K562 (cell line): ENCODE measurements around the gene TMEM53. TPM values are rescaled to one million over a fixed set of nuclear protein-coding genes. Genes with fewer than 3 reads are reported as not detected.
"Not testable (repeated sequence)": the region's sequence is repeated elsewhere in the genome, so short reads cannot be mapped to it uniquely, and the experiment has no call there.

ENCODE experiments used
- ATAC-seq: fragments of 200-7000 bp; cut with Tn5 transposase; 3 replicates; pipeline ENCODE4 v1.9.1; 2020; ENCODE audit warnings: moderate library complexity
- BruUV-seq: library from RNA; stranded (reverse); fragments of 400-500 nt; replicated peaks from 2 replicates; lab custom pipeline; 2021; lab: Mats Ljungman, UMichigan
- CTCF ChIA-PET: fragments of 300-600 bp; formaldehyde crosslinking; extraction: SDS; loops from one replicate; lab custom pipeline; 2021; ENCODE audit warnings: low intra/inter-chr PET ratio; lab: Yijun Ruan, JAX
- POLR2A ChIA-PET: fragments of 300-600, 350-650 bp; sonication (Branson Sonifier 250); formaldehyde crosslinking; extraction: SDS; loops from one replicate; lab custom pipeline; 2021; ENCODE audit warnings: antibody characterized with exemption, inconsistent platforms; lab: Yijun Ruan, JAX
- DNase-seq, 4 experiments: peaks; one replicate each; pipeline versions ENCODE4 v3.0.0 to v3.0.0-alpha.2; 2011 to 2018; ENCODE audit warnings: low spot score in 3 of 4, mixed read lengths in 3 of 4; ENCODE audit errors: extremely low read depth in 1 of 4
- FAIRE-seq: peaks from 2 replicates; lab custom pipeline; 2011; peaks lifted over from hg19 to GRCh38; lab: Jason Lieb, UNC
- H2AFZ ChIP-seq: 2 replicates; pipeline ENCODE4 v1.6.0; 2011; ENCODE audit warnings: low read depth, low read length, control low read depth, inconsistent platforms
- H3K27ac ChIP-seq: fragments of 200-600 bp; 3 replicates; pipeline ENCODE4 v1.8.0; 2011; ENCODE audit warnings: low read depth, mild to moderate bottlenecking, control low read depth, inconsistent platforms, low read length, moderate library complexity, mixed read lengths; ENCODE audit errors: extremely low read depth
- H3K27me3 ChIP-seq, 2 experiments: fragments of 300-600 bp in 1 of 2; 2 replicates in 1 of 2; 3 replicates in 1 of 2; pipeline versions ENCODE4 v1.6.0 to v1.8.0; 2011; ENCODE audit warnings: inconsistent platforms in 2 of 2, low read length in 2 of 2, mild to moderate bottlenecking in 1 of 2, mixed read lengths in 1 of 2, moderate library complexity in 1 of 2; ENCODE audit not compliant: control insufficient read depth in 2 of 2, insufficient read depth in 2 of 2
- H3K36me3 ChIP-seq: fragments of 300-600 bp; 3 replicates; pipeline ENCODE4 v1.8.0; 2011; ENCODE audit warnings: mild to moderate bottlenecking, low read length, inconsistent platforms; ENCODE audit not compliant: control insufficient read depth, insufficient read depth
- H3K4me1 ChIP-seq, 2 experiments: fragments of 200-600 bp in 1 of 2; replicated peaks in 1 of 2; 2 replicates in 1 of 2; 3 replicates in 1 of 2; pipeline versions ENCODE4 v1.5.1 to v1.8.0; 2011; ENCODE audit warnings: inconsistent platforms in 2 of 2, low read length in 2 of 2, mild to moderate bottlenecking in 1 of 2, mixed read lengths in 1 of 2, moderate library complexity in 1 of 2; ENCODE audit not compliant: control insufficient read depth in 2 of 2, insufficient read depth in 2 of 2
- H3K4me2 ChIP-seq: 2 replicates; pipeline ENCODE4 v1.6.1; 2011; ENCODE audit warnings: low read length, control low read depth, inconsistent platforms, mixed read lengths; ENCODE audit not compliant: insufficient read depth
- H3K4me3 ChIP-seq: fragments of 200-600 bp; sonication (generic), shearing (Covaris generic); 2 replicates; pipeline ENCODE4 v1.5.1; 2016; ENCODE audit warnings: control low read depth, inconsistent platforms
- H3K79me2 ChIP-seq: fragments of 200-600 bp; 3 replicates; pipeline ENCODE4 v1.8.0; 2011; ENCODE audit warnings: low read length, inconsistent platforms; ENCODE audit not compliant: control insufficient read depth, insufficient read depth
- H3K9ac ChIP-seq, 2 experiments: 2 replicates each; pipeline versions ENCODE4 v1.6.0 to v1.6.1; 2011; ENCODE audit warnings: low read depth in 2 of 2, low read length in 2 of 2, control low read depth in 1 of 2, inconsistent platforms in 1 of 2, mild to moderate bottlenecking in 1 of 2, mixed read lengths in 1 of 2; ENCODE audit not compliant: insufficient read depth in 1 of 2
- H3K9me1 ChIP-seq: one replicate; pipeline ENCODE4 v1.6.0; 2011; ENCODE audit warnings: inconsistent platforms, mild to moderate bottlenecking, low read length, moderate library complexity; ENCODE audit not compliant: control insufficient read depth, insufficient read depth
- H3K9me3 ChIP-seq: replicated peaks from 2 replicates; pipeline ENCODE4 v1.5.1; 2011; ENCODE audit warnings: low read depth, low read length, inconsistent platforms; ENCODE audit not compliant: control insufficient read depth, insufficient read depth
- H4K20me1 ChIP-seq: replicated peaks from 2 replicates; pipeline ENCODE4 v1.6.1; 2011; ENCODE audit warnings: low read length, inconsistent platforms, mixed read lengths; ENCODE audit not compliant: control insufficient read depth, insufficient read depth
- CEBPB ChIP-seq: fragments of 450-650 bp; IDR thresholded peaks from 2 replicates; pipeline ENCODE4 v1.6.1; 2016; ENCODE audit warnings: missing genetic modification characterization, missing compliant biosample characterization
- MEIS2 ChIP-seq: fragments of 450-650 bp; IDR thresholded peaks from 2 replicates; pipeline ENCODE4 v1.6.1; 2014; ENCODE audit warnings: mild to moderate bottlenecking; ENCODE audit not compliant: partially characterized antibody
- MTA3 ChIP-seq: fragments of 450-650 bp; formaldehyde crosslinking; IDR thresholded peaks from 2 replicates; pipeline ENCODE4 v1.6.1; 2017; ENCODE audit warnings: mild to moderate bottlenecking, borderline replicate concordance
- ZBED1 ChIP-seq: IDR thresholded peaks from 2 replicates; pipeline ENCODE4 v1.6.1; 2014
- ZKSCAN1 ChIP-seq: fragments of 150-350 bp; IDR thresholded peaks from 2 replicates; pipeline ENCODE4 v1.6.1; 2016; ENCODE audit warnings: low read depth, low read length
- WGBS: fragments of 100-300 bp; shearing (Covaris generic); methylation state at CpG from one replicate; pipeline ENCODE4 v1.1.6; 2016; ENCODE audit warnings: low coverage, mixed read lengths; ENCODE audit not compliant: insufficient coverage; ENCODE audit errors: missing lambda C conversion rate; 5-methylcytosine and 5-hydroxymethylcytosine counted together
- in situ Hi-C: fragments of 300-500 bp; cut with MboI; formaldehyde crosslinking; loops from 4 replicates; pipeline ENCODE4 v1.15.0; 2018; ENCODE audit warnings: inconsistent platforms, mixed read lengths
- intact Hi-C: fragments of 100-400 bp; cut with micrococcal nuclease; formaldehyde crosslinking; loops from 2 replicates; pipeline ENCODE4 v1.14.2; 2022
- polyA plus RNA-seq, 8 experiments: library from polyadenylated mRNA; depleted of rRNA in 4 of 8; stranded (reverse) in 5 of 8; unstranded in 3 of 8; fragments of >200 nt; fragmentation: Nextera tagmentation in 2 of 8; fragmentation: Illumina TruSeq in 1 of 8; extraction: Ambion mirVana in 2 of 8; extraction: Trizol in 1 of 8; gene quantifications; 2 replicates each; pipeline versions ENCODE4 v1.2.1 to v1.2.3, GENCODE V29; 2011 to 2014; ENCODE audit warnings: inconsistent platforms in 1 of 8, missing spikeins in 1 of 8
- total RNA-seq, 7 experiments: library from RNA; depleted of rRNA in 6 of 7; stranded (reverse); fragments of >200 nt in 6 of 7; fragmentation: Illumina TruSeq in 2 of 7; extraction: Trizol in 2 of 7; gene quantifications; 2 replicates each; pipeline versions ENCODE4 v1.2.1 to v1.2.3, GENCODE V29; 2011 to 2021; ENCODE audit warnings: low replicate concordance in 1 of 7

TMEM53 gene
- total and polyA plus RNA-seq, 9 of the 15 experiments (the other 6 are each of a cell fraction or from before 2014, with no cell fraction given): 0.23 to 3.7 (median 2.0) TPM

GRCh38 chr1:44699375-44699774, 25.1 kb upstream of the TMEM53 start:
- H3K9me1 ChIP-seq, H3K4me1 ChIP-seq, H3K9me3 ChIP-seq, H3K4me2 ChIP-seq, CTCF ChIA-PET, H2AFZ ChIP-seq, H3K27ac ChIP-seq, H3K36me3 ChIP-seq, FAIRE-seq, H3K79me2 ChIP-seq, ATAC-seq, H3K9ac ChIP-seq, BruUV-seq, H3K4me3 ChIP-seq, H4K20me1 ChIP-seq, in situ Hi-C loops, DNase-seq, intact Hi-C loops: not testable (repeated sequence)
- WGBS: 58% methylated on average over 9 of the region's 9 CpGs
- peaks cover 22 to 30% of the 10 kb centered on the region in 2 experiments for H3K27me3 ChIP-seq
- peak; percentile 33; the same call in 1 of the 2 replicates for TF ChIP-seq CEBPB (tag)
- TF ChIP-seq ZKSCAN1: 0 out of 2 replicates have a peak, but pooled peaks have one; percentile 42
- POLR2A ChIA-PET: interaction anchor here (0.6 to 1.4 kb wide), 4 partner anchors 19 to 52 kb away, joined by 3 to 5 read pairs (median 3); no protein-coding TSS in a partner anchor

- ATAC-seq (no peak), FAIRE-seq (no peak), DNase-seq (no peak)
- H3K79me2 ChIP-seq: no peaks in the 10 kb centered on the region
- no peak overlapping the region for H3K4me3 ChIP-seq
- H4K20me1 ChIP-seq: no peaks in the 10 kb centered on the region
- H3K9me3 ChIP-seq: no peaks in the 10 kb centered on the region
- WGBS: 23% methylated on average over 3 of the region's 3 CpGs
- H2AFZ ChIP-seq: no peak overlapping the region
- H3K36me3 ChIP-seq: no peaks in the 10 kb centered on the region
- TF ChIP-seq ZBED1: no peak
- no peak for TF ChIP-seq MTA3
- peak; percentile 37 for TF ChIP-seq MEIS2
- CTCF ChIA-PET: no interaction called here
- no peaks in the 10 kb centered on the region for H3K9me1 ChIP-seq
- POLR2A ChIA-PET: interaction anchor here (1.5 to 1.7 kb wide), 2 partner anchors 23 to 121 kb away, joined by 4 to 6 read pairs; no protein-coding TSS in a partner anchor
- in situ Hi-C loops: no loop called here
- no TSS peak for BruUV-seq
- intact Hi-C loops: no loop called here
- no peak overlapping the region for H3K9ac ChIP-seq
- no peaks in the 10 kb centered on the region for H3K4me1 ChIP-seq
- H3K27me3 ChIP-seq: peaks cover 18 to 24% of the 10 kb centered on the region in 2 experiments; a peak in 4 of 5 replicates
- no peak overlapping the region for H3K4me2 ChIP-seq
- H3K27ac ChIP-seq: no peak overlapping the region
Observed at GRCh38 chr1:44698138-44698537, 23.9 kb upstream of the TMEM53 start.
